K562 (cell line): ENCODE data around the gene TRMU. TPM values are rescaled to one million over a fixed set of nuclear protein-coding genes. Genes with fewer than 3 reads are reported as not detected.

Experiments
- ATAC-seq: fragments of 200-7000 bp; cut with Tn5 transposase; 3 replicates; pipeline ENCODE4 v1.9.1; 2020; ENCODE audit warnings: moderate library complexity
- BruUV-seq: library from RNA; stranded (reverse); fragments of 400-500 nt; replicated peaks from 2 replicates; lab custom pipeline; 2021; lab: Mats Ljungman, UMichigan
- CTCF ChIA-PET: fragments of 300-600 bp; formaldehyde crosslinking; extraction: SDS; loops from one replicate; lab custom pipeline; 2021; ENCODE audit warnings: low intra/inter-chr PET ratio; lab: Yijun Ruan, JAX
- POLR2A ChIA-PET: fragments of 300-600, 350-650 bp; sonication (Branson Sonifier 250); formaldehyde crosslinking; extraction: SDS; loops from one replicate; lab custom pipeline; 2021; ENCODE audit warnings: antibody characterized with exemption, inconsistent platforms; lab: Yijun Ruan, JAX
- DNase-seq, 4 experiments: peaks; one replicate each; pipeline versions ENCODE4 v3.0.0 to v3.0.0-alpha.2; 2011 to 2018; ENCODE audit warnings: low spot score in 3 of 4, mixed read lengths in 3 of 4; ENCODE audit errors: extremely low read depth in 1 of 4
- FAIRE-seq: peaks from 2 replicates; lab custom pipeline; 2011; peaks lifted over from hg19 to GRCh38; lab: Jason Lieb, UNC
- H2AFZ ChIP-seq: 2 replicates; pipeline ENCODE4 v1.6.0; 2011; ENCODE audit warnings: low read depth, low read length, control low read depth, inconsistent platforms
- H3K27ac ChIP-seq: fragments of 200-600 bp; 3 replicates; pipeline ENCODE4 v1.8.0; 2011; ENCODE audit warnings: low read depth, mild to moderate bottlenecking, control low read depth, inconsistent platforms, low read length, moderate library complexity, mixed read lengths; ENCODE audit errors: extremely low read depth
- H3K27me3 ChIP-seq, 2 experiments: fragments of 300-600 bp in 1 of 2; 2 replicates in 1 of 2; 3 replicates in 1 of 2; pipeline versions ENCODE4 v1.6.0 to v1.8.0; 2011; ENCODE audit warnings: inconsistent platforms in 2 of 2, low read length in 2 of 2, mild to moderate bottlenecking in 1 of 2, mixed read lengths in 1 of 2, moderate library complexity in 1 of 2; ENCODE audit not compliant: control insufficient read depth in 2 of 2, insufficient read depth in 2 of 2
- H3K36me3 ChIP-seq: fragments of 300-600 bp; 3 replicates; pipeline ENCODE4 v1.8.0; 2011; ENCODE audit warnings: mild to moderate bottlenecking, low read length, inconsistent platforms; ENCODE audit not compliant: control insufficient read depth, insufficient read depth
- H3K4me1 ChIP-seq, 2 experiments: fragments of 200-600 bp in 1 of 2; replicated peaks in 1 of 2; 2 replicates in 1 of 2; 3 replicates in 1 of 2; pipeline versions ENCODE4 v1.5.1 to v1.8.0; 2011; ENCODE audit warnings: inconsistent platforms in 2 of 2, low read length in 2 of 2, mild to moderate bottlenecking in 1 of 2, mixed read lengths in 1 of 2, moderate library complexity in 1 of 2; ENCODE audit not compliant: control insufficient read depth in 2 of 2, insufficient read depth in 2 of 2
- H3K4me2 ChIP-seq: 2 replicates; pipeline ENCODE4 v1.6.1; 2011; ENCODE audit warnings: low read length, control low read depth, inconsistent platforms, mixed read lengths; ENCODE audit not compliant: insufficient read depth
- H3K4me3 ChIP-seq: fragments of 200-600 bp; sonication (generic), shearing (Covaris generic); 2 replicates; pipeline ENCODE4 v1.5.1; 2016; ENCODE audit warnings: control low read depth, inconsistent platforms
- H3K79me2 ChIP-seq: fragments of 200-600 bp; 3 replicates; pipeline ENCODE4 v1.8.0; 2011; ENCODE audit warnings: low read length, inconsistent platforms; ENCODE audit not compliant: control insufficient read depth, insufficient read depth
- H3K9ac ChIP-seq, 2 experiments: 2 replicates each; pipeline versions ENCODE4 v1.6.0 to v1.6.1; 2011; ENCODE audit warnings: low read depth in 2 of 2, low read length in 2 of 2, control low read depth in 1 of 2, inconsistent platforms in 1 of 2, mild to moderate bottlenecking in 1 of 2, mixed read lengths in 1 of 2; ENCODE audit not compliant: insufficient read depth in 1 of 2
- H3K9me1 ChIP-seq: one replicate; pipeline ENCODE4 v1.6.0; 2011; ENCODE audit warnings: inconsistent platforms, mild to moderate bottlenecking, low read length, moderate library complexity; ENCODE audit not compliant: control insufficient read depth, insufficient read depth
- H3K9me3 ChIP-seq: replicated peaks from 2 replicates; pipeline ENCODE4 v1.5.1; 2011; ENCODE audit warnings: low read depth, low read length, inconsistent platforms; ENCODE audit not compliant: control insufficient read depth, insufficient read depth
- H4K20me1 ChIP-seq: replicated peaks from 2 replicates; pipeline ENCODE4 v1.6.1; 2011; ENCODE audit warnings: low read length, inconsistent platforms, mixed read lengths; ENCODE audit not compliant: control insufficient read depth, insufficient read depth
- SMC3 ChIP-seq: conservative IDR thresholded peaks from 2 replicates; pipeline ENCODE4 v1.6.1; 2011; ENCODE audit warnings: low read depth, low read length, improper control_type of control experiment; ENCODE audit not compliant: insufficient read depth
- WGBS: fragments of 100-300 bp; shearing (Covaris generic); methylation state at CpG from one replicate; pipeline ENCODE4 v1.1.6; 2016; ENCODE audit warnings: low coverage, mixed read lengths; ENCODE audit not compliant: insufficient coverage; ENCODE audit errors: missing lambda C conversion rate; 5-methylcytosine and 5-hydroxymethylcytosine counted together
- in situ Hi-C: fragments of 300-500 bp; cut with MboI; formaldehyde crosslinking; loops from 4 replicates; pipeline ENCODE4 v1.15.0; 2018; ENCODE audit warnings: inconsistent platforms, mixed read lengths
- intact Hi-C: fragments of 100-400 bp; cut with micrococcal nuclease; formaldehyde crosslinking; loops from 2 replicates; pipeline ENCODE4 v1.14.2; 2022
- polyA plus RNA-seq, 8 experiments: library from polyadenylated mRNA; depleted of rRNA in 4 of 8; stranded (reverse) in 5 of 8; unstranded in 3 of 8; fragments of >200 nt; fragmentation: Nextera tagmentation in 2 of 8; fragmentation: Illumina TruSeq in 1 of 8; extraction: Ambion mirVana in 2 of 8; extraction: Trizol in 1 of 8; gene quantifications; 2 replicates each; pipeline versions ENCODE4 v1.2.1 to v1.2.3, GENCODE V29; 2011 to 2014; ENCODE audit warnings: inconsistent platforms in 1 of 8, missing spikeins in 1 of 8
- total RNA-seq, 7 experiments: library from RNA; depleted of rRNA in 6 of 7; stranded (reverse); fragments of >200 nt in 6 of 7; fragmentation: Illumina TruSeq in 2 of 7; extraction: Trizol in 2 of 7; gene quantifications; 2 replicates each; pipeline versions ENCODE4 v1.2.1 to v1.2.3, GENCODE V29; 2011 to 2021; ENCODE audit warnings: low replicate concordance in 1 of 7
- TF ChIP-seq, protein P1 (sequence below), 2 experiments: fragments of 450-650 bp; formaldehyde crosslinking in 1 of 2; IDR thresholded peaks; 2 replicates each; pipeline versions ENCODE4 v1.4.0 to v1.6.1; 2014 to 2020; ENCODE audit warnings: mild to moderate bottlenecking in 2 of 2, borderline replicate concordance in 1 of 2, low read depth in 1 of 2

The TRMU gene
- total and polyA plus RNA-seq, 9 of the 15 experiments (the other 6 are each of a cell fraction or from before 2014, with no cell fraction given), result 2.3 to 49.9 (median 35.3) TPM

DNA sequence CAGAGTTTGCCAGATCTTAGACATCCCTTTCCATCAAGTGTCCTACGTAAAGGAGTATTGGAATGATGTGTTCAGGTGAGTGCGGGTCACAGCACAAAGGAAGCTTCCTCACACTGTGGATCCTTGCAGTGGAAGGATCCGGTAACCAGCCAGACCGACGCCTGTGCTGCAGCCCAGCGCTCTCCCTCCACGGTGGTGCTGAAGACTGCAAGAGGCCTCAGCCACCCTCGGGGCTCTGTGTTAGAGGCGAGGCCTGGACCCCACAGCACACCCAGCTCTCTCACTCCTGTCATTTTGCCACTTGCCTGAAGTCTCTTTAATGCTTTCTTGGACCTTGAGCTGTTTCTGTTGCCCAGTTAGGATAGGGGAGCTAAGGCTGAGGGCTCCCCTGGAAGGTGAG lies 2.4 kb downstream of the TRMU start:
- intact Hi-C loops, result no loop called here
- CTCF ChIA-PET, result no interaction called here
- Histone ChIP-seq H3K36me3 (peaks cover 62% of the 10 kb centered on the region; the same call in 2 of the 3 replicates), H2AFZ (no peak overlapping the region), H3K4me3 (no peak overlapping the region), H3K4me2 (no peak overlapping the region), H3K79me2 (peaks cover 31% of the 10 kb centered on the region), H4K20me1 (no peaks in the 10 kb centered on the region), H3K27ac (no peak overlapping the region), H3K9me3 (no peaks in the 10 kb centered on the region), H3K4me1 (peaks cover 5 to 12% of the 10 kb centered on the region in 2 experiments; a peak in 4 of 5 replicates), H3K9me1 (no peaks in the 10 kb centered on the region), H3K9ac (peak overlapping the region in 1 of 2 experiments; percentile 64; a peak in 1 of 4 replicates), H3K27me3 (no peaks in the 10 kb centered on the region)
- 87% methylated on average over 9 of the region's 9 CpGs for WGBS
- no peak for TF ChIP-seq SMC3
- TF ChIP-seq, protein P1, sequence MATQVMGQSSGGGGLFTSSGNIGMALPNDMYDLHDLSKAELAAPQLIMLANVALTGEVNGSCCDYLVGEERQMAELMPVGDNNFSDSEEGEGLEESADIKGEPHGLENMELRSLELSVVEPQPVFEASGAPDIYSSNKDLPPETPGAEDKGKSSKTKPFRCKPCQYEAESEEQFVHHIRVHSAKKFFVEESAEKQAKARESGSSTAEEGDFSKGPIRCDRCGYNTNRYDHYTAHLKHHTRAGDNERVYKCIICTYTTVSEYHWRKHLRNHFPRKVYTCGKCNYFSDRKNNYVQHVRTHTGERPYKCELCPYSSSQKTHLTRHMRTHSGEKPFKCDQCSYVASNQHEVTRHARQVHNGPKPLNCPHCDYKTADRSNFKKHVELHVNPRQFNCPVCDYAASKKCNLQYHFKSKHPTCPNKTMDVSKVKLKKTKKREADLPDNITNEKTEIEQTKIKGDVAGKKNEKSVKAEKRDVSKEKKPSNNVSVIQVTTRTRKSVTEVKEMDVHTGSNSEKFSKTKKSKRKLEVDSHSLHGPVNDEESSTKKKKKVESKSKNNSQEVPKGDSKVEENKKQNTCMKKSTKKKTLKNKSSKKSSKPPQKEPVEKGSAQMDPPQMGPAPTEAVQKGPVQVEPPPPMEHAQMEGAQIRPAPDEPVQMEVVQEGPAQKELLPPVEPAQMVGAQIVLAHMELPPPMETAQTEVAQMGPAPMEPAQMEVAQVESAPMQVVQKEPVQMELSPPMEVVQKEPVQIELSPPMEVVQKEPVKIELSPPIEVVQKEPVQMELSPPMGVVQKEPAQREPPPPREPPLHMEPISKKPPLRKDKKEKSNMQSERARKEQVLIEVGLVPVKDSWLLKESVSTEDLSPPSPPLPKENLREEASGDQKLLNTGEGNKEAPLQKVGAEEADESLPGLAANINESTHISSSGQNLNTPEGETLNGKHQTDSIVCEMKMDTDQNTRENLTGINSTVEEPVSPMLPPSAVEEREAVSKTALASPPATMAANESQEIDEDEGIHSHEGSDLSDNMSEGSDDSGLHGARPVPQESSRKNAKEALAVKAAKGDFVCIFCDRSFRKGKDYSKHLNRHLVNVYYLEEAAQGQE (IDR thresholded peaks at IDR 0.05; ENCODE audit: borderline replicate concordance), result peak; percentile 50; the same call in 1 of the 2 replicates
- TF ChIP-seq, protein P1 (CRISPR knock-in tag; IDR thresholded peaks at IDR 0.05; ENCODE audit: low read depth), result no peak
- BruUV-seq, result no TSS peak
- in situ Hi-C loops, result no loop called here
- POLR2A ChIA-PET, result no interaction called here
- FAIRE-seq (no peak), DNase-seq (no peak), ATAC-seq (no peak)
